ENCODE data around the gene OLR1. TPM values are rescaled to one million over a fixed set of nuclear protein-coding genes. Genes with fewer than 3 reads are reported as not detected.

Gene OLR1
- polyA plus RNA-seq, 1 donor from 2014 or later = not detected

- no peak within 1 kb of the TSS for H3K4me2 ChIP-seq (ENCODE audit: low read length)
- H3K36me3 ChIP-seq (ENCODE audit: insufficient read depth, low read length) = no peaks in the 10 kb centered on the region
- H3K27ac ChIP-seq (ENCODE audit: low read length) = no peak within 1 kb of the TSS
- peak within 1 kb of the TSS; percentile 4 for H3K4me3 ChIP-seq (ENCODE audit: low read length)
- no peaks in the 10 kb centered on the region for H3K9me3 ChIP-seq (ENCODE audit: low read length)
- TF ChIP-seq, protein P1, sequence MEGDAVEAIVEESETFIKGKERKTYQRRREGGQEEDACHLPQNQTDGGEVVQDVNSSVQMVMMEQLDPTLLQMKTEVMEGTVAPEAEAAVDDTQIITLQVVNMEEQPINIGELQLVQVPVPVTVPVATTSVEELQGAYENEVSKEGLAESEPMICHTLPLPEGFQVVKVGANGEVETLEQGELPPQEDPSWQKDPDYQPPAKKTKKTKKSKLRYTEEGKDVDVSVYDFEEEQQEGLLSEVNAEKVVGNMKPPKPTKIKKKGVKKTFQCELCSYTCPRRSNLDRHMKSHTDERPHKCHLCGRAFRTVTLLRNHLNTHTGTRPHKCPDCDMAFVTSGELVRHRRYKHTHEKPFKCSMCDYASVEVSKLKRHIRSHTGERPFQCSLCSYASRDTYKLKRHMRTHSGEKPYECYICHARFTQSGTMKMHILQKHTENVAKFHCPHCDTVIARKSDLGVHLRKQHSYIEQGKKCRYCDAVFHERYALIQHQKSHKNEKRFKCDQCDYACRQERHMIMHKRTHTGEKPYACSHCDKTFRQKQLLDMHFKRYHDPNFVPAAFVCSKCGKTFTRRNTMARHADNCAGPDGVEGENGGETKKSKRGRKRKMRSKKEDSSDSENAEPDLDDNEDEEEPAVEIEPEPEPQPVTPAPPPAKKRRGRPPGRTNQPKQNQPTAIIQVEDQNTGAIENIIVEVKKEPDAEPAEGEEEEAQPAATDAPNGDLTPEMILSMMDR (IDR thresholded peaks at IDR 0.05; ENCODE audit: poor library complexity, severe bottlenecking) = no peak
- no peak for TF ChIP-seq EP300 (conservative IDR thresholded peaks at IDR 0.05; ENCODE audit: poor library complexity, severe bottlenecking)
- no peak for TF ChIP-seq EZH2 (IDR thresholded peaks at IDR 0.05; ENCODE audit: borderline replicate concordance, insufficient read depth, low read length, poor library complexity, severe bottlenecking)
- TF ChIP-seq MXI1 (conservative IDR thresholded peaks at IDR 0.05; ENCODE audit: poor library complexity, severe bottlenecking) = no peak
- no peak for TF ChIP-seq RAD21 (conservative IDR thresholded peaks at IDR 0.05)
- TF ChIP-seq, protein P2, sequence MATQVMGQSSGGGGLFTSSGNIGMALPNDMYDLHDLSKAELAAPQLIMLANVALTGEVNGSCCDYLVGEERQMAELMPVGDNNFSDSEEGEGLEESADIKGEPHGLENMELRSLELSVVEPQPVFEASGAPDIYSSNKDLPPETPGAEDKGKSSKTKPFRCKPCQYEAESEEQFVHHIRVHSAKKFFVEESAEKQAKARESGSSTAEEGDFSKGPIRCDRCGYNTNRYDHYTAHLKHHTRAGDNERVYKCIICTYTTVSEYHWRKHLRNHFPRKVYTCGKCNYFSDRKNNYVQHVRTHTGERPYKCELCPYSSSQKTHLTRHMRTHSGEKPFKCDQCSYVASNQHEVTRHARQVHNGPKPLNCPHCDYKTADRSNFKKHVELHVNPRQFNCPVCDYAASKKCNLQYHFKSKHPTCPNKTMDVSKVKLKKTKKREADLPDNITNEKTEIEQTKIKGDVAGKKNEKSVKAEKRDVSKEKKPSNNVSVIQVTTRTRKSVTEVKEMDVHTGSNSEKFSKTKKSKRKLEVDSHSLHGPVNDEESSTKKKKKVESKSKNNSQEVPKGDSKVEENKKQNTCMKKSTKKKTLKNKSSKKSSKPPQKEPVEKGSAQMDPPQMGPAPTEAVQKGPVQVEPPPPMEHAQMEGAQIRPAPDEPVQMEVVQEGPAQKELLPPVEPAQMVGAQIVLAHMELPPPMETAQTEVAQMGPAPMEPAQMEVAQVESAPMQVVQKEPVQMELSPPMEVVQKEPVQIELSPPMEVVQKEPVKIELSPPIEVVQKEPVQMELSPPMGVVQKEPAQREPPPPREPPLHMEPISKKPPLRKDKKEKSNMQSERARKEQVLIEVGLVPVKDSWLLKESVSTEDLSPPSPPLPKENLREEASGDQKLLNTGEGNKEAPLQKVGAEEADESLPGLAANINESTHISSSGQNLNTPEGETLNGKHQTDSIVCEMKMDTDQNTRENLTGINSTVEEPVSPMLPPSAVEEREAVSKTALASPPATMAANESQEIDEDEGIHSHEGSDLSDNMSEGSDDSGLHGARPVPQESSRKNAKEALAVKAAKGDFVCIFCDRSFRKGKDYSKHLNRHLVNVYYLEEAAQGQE (IDR thresholded peaks at IDR 0.05; ENCODE audit: borderline replicate concordance) = no peak
- no peak for TF ChIP-seq TAF1 (IDR thresholded peaks at IDR 0.05; ENCODE audit: low read depth)
- TF ChIP-seq SMC3 (conservative IDR thresholded peaks at IDR 0.05; ENCODE audit: poor library complexity) = no peak
- no peak for TF ChIP-seq POLR2AphosphoS5 (IDR thresholded peaks at IDR 0.05)
- H3K9me2 ChIP-seq (ENCODE audit: insufficient read depth, low read length) = no peaks in the 10 kb centered on the region
- H3F3A ChIP-seq (ENCODE audit: insufficient read depth, low read length, poor library complexity, severe bottlenecking) = no peaks in the 10 kb centered on the region
- no peaks in the 10 kb centered on the region for H4K20me1 ChIP-seq (ENCODE audit: insufficient read depth)
- H3K27me3 ChIP-seq (ENCODE audit: insufficient read depth, low read depth, low read length) = no peaks in the 10 kb centered on the region
- H2AFZ ChIP-seq (ENCODE audit: low read depth, low read length) = no peak within 1 kb of the TSS
- H3K9ac ChIP-seq (ENCODE audit: low read length) = no peak within 1 kb of the TSS
- H3K79me2 ChIP-seq (replicated peaks; ENCODE audit: insufficient read depth, low read length) = no peaks in the 10 kb centered on the region
These were observed 41.9 kb downstream of the OLR1 start, which contains the start of gene CLEC7A for GRCh38 chr12:10130042-10130441. TSS of gene CLEC7A (minus strand) at chr12:10130199. CDS start at chr12:10130082, 117 bp downstream.

- H3F3A ChIP-seq (ENCODE audit: insufficient read depth, low read length, poor library complexity, severe bottlenecking) = no peaks in the 10 kb centered on the region
- no peak overlapping the region for H3K4me2 ChIP-seq (ENCODE audit: low read length)
- H4K20me1 ChIP-seq (ENCODE audit: insufficient read depth) = no peaks in the 10 kb centered on the region
- no peaks in the 10 kb centered on the region for H3K9me3 ChIP-seq (ENCODE audit: low read length)
- TF ChIP-seq, protein P2 (IDR thresholded peaks at IDR 0.05; ENCODE audit: borderline replicate concordance) = no peak
- TF ChIP-seq, protein P1 (IDR thresholded peaks at IDR 0.05; ENCODE audit: poor library complexity, severe bottlenecking) = no peak
- no peak for TF ChIP-seq MXI1 (conservative IDR thresholded peaks at IDR 0.05; ENCODE audit: poor library complexity, severe bottlenecking)
- peak; percentile 78 for TF ChIP-seq POLR2AphosphoS5 (IDR thresholded peaks at IDR 0.05)
- peak; percentile 89 for TF ChIP-seq EP300 (conservative IDR thresholded peaks at IDR 0.05; ENCODE audit: poor library complexity, severe bottlenecking)
- peak; percentile 16 for TF ChIP-seq SMC3 (conservative IDR thresholded peaks at IDR 0.05; ENCODE audit: poor library complexity)
- no peak for TF ChIP-seq EZH2 (IDR thresholded peaks at IDR 0.05; ENCODE audit: borderline replicate concordance, insufficient read depth, low read length, poor library complexity, severe bottlenecking)
- no peak for TF ChIP-seq TAF1 (IDR thresholded peaks at IDR 0.05; ENCODE audit: low read depth)
- TF ChIP-seq RAD21 (conservative IDR thresholded peaks at IDR 0.05) = no peak
- no peaks in the 10 kb centered on the region for H3K9me2 ChIP-seq (ENCODE audit: insufficient read depth, low read length)
- H3K9ac ChIP-seq (ENCODE audit: low read length) = no peak overlapping the region
- peak overlapping the region; percentile 21 for H3K27ac ChIP-seq (ENCODE audit: low read length)
- H3K79me2 ChIP-seq (replicated peaks; ENCODE audit: insufficient read depth, low read length) = no peaks in the 10 kb centered on the region
- no peaks in the 10 kb centered on the region for H3K36me3 ChIP-seq (ENCODE audit: insufficient read depth, low read length)
- no peaks in the 10 kb centered on the region for H3K27me3 ChIP-seq (ENCODE audit: insufficient read depth, low read depth, low read length)
- peak overlapping the region; percentile 4 for H3K4me3 ChIP-seq (ENCODE audit: low read length)
- no peak overlapping the region for H2AFZ ChIP-seq (ENCODE audit: low read depth, low read length)
These were observed 43.2 kb downstream of the OLR1 start for GRCh38 chr12:10128687-10129086.
